Smooth muscle cell (in vitro differentiated cells): Measurements from ENCODE around the gene RGS5. TPM values are rescaled to one million over a fixed set of nuclear protein-coding genes. Genes with fewer than 3 reads are reported as not detected.

Experiments
- DNase-seq: peaks from one replicate; lab custom pipeline; 2025; ENCODE audit not compliant: unreplicated experiment; lab: John Stamatoyannopoulos, UW
- H2AFZ ChIP-seq: fragments of 200-600 bp; sonication (generic); 2 replicates; pipeline ENCODE4 v1.6.0; 2016; ENCODE audit warnings: antibody characterized with exemption, low read depth, mild to moderate bottlenecking
- H3F3A ChIP-seq: fragments of 200-600 bp; sonication (generic); 2 replicates; pipeline ENCODE4 v1.6.0; 2017; ENCODE audit warnings: antibody characterized with exemption, low read depth
- H3K27ac ChIP-seq: fragments of 200-600 bp; sonication (generic); 2 replicates; pipeline ENCODE4 v1.5.1; 2016; ENCODE audit warnings: low read depth, mild to moderate bottlenecking
- H3K27me3 ChIP-seq: fragments of 200-600 bp; sonication (generic); 2 replicates; pipeline ENCODE4 v1.6.1; 2016; ENCODE audit warnings: low read depth, mild to moderate bottlenecking
- H3K36me3 ChIP-seq: fragments of 200-600 bp; sonication (generic); 2 replicates; pipeline ENCODE4 v1.5.1; 2016; ENCODE audit warnings: low read depth
- H3K4me1 ChIP-seq: fragments of 200-600 bp; sonication (generic); 2 replicates; pipeline ENCODE4 v1.5.1; 2016; ENCODE audit warnings: low read depth
- H3K4me2 ChIP-seq: fragments of 200-600 bp; sonication (generic); 2 replicates; pipeline ENCODE4 v1.6.0; 2016; ENCODE audit warnings: mild to moderate bottlenecking
- H3K4me3 ChIP-seq: fragments of 200-600 bp; sonication (generic); 2 replicates; pipeline ENCODE4 v1.5.1; 2016; ENCODE audit warnings: mild to moderate bottlenecking
- H3K79me2 ChIP-seq: fragments of 200-600 bp; sonication (generic); 2 replicates; pipeline ENCODE4 v1.6.0; 2016; ENCODE audit warnings: low read depth, mild to moderate bottlenecking
- H3K9ac ChIP-seq: fragments of 200-600 bp; sonication (generic); 2 replicates; pipeline ENCODE4 v1.6.0; 2016; ENCODE audit warnings: low read depth
- H3K9me3 ChIP-seq: fragments of 200-600 bp; sonication (generic); replicated peaks from 2 replicates; pipeline ENCODE4 v1.5.1; 2016; ENCODE audit warnings: low read depth
- H4K20me1 ChIP-seq: fragments of 200-600 bp; sonication (generic); 2 replicates; pipeline ENCODE4 v1.6.0; 2016; ENCODE audit warnings: low read depth
- WGBS: methylation state at CpG from one replicate; pipeline ENCODE4 v1.1.7; 2016; ENCODE audit warnings: low lambda C conversion rate; 5-methylcytosine and 5-hydroxymethylcytosine counted together
- polyA plus RNA-seq: library from polyadenylated mRNA; unstranded; fragments of >200 nt; fragmentation: Nextera tagmentation; extraction: Ambion mirVana; gene quantifications from 2 replicates; pipeline ENCODE4 v1.2.1, GENCODE V29; 2016
- total RNA-seq: library from RNA; depleted of rRNA; stranded (reverse); fragments of >200 nt; gene quantifications from 2 replicates; pipeline ENCODE4 v1.2.3, GENCODE V29; 2014
- TF ChIP-seq, protein P1 (sequence below): fragments of 200-600 bp; sonication (generic); IDR thresholded peaks from 2 replicates; pipeline ENCODE4 v1.5.1; 2017; ENCODE audit warnings: borderline replicate concordance, mild to moderate bottlenecking, antibody characterized with exemption; ENCODE audit not compliant: insufficient read depth, poor library complexity, severe bottlenecking

RGS5 gene
- total and polyA plus RNA-seq, 2 experiments from 2014 or later = 1.9 to 49.1 TPM

- TF ChIP-seq, protein P1, sequence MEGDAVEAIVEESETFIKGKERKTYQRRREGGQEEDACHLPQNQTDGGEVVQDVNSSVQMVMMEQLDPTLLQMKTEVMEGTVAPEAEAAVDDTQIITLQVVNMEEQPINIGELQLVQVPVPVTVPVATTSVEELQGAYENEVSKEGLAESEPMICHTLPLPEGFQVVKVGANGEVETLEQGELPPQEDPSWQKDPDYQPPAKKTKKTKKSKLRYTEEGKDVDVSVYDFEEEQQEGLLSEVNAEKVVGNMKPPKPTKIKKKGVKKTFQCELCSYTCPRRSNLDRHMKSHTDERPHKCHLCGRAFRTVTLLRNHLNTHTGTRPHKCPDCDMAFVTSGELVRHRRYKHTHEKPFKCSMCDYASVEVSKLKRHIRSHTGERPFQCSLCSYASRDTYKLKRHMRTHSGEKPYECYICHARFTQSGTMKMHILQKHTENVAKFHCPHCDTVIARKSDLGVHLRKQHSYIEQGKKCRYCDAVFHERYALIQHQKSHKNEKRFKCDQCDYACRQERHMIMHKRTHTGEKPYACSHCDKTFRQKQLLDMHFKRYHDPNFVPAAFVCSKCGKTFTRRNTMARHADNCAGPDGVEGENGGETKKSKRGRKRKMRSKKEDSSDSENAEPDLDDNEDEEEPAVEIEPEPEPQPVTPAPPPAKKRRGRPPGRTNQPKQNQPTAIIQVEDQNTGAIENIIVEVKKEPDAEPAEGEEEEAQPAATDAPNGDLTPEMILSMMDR = no peak
- Histone ChIP-seq H3K4me3 (no peak overlapping the region), H4K20me1 (no peaks in the 10 kb centered on the region), H3K9me3 (no peaks in the 10 kb centered on the region), H3K36me3 (no peaks in the 10 kb centered on the region), H3K9ac (no peak overlapping the region), H2AFZ (no peak overlapping the region), H3K4me2 (no peak overlapping the region), H3K4me1 (no peaks in the 10 kb centered on the region), H3F3A (no peaks in the 10 kb centered on the region), H3K27ac (no peak overlapping the region), H3K27me3 (no peaks in the 10 kb centered on the region), H3K79me2 (no peaks in the 10 kb centered on the region)
- 95% methylated on average over 2 of the region's 2 CpGs for WGBS
- DNase-seq = no peak
Observed at GRCh38 chr1:163182330-163182949, 20.3 kb downstream of the RGS5 start.

DNA sequence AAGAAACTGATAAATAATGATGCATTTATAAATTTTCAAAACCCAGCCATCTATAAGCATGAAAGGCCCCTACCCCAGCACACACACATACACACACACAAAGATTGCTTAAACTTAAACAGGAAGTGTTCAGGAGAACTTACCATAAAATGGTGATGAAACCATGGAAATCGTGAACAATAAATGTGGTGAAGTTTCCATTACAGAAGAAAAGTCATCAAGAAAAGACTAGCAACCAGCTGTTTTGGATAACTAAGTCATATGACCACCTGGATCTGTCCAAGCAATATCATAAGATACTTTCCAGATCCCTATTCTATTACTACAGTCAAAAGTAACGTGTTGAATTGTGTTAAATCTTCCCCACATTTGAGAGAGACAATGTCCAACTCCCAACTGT, 24.1 kb downstream of the RGS5 start:
- Histone ChIP-seq H3K4me2 (no peak overlapping the region), H3K27me3 (no peaks in the 10 kb centered on the region), H3K4me3 (no peak overlapping the region), H4K20me1 (no peaks in the 10 kb centered on the region), H3K9ac (no peak overlapping the region), H2AFZ (no peak overlapping the region), H3K4me1 (no peaks in the 10 kb centered on the region), H3K27ac (no peak overlapping the region), H3K9me3 (no peaks in the 10 kb centered on the region), H3K36me3 (no peaks in the 10 kb centered on the region), H3K79me2 (no peaks in the 10 kb centered on the region), H3F3A (no peaks in the 10 kb centered on the region)
- no peak for DNase-seq
- 86% methylated on average over 2 of the region's 2 CpGs for WGBS
- TF ChIP-seq, protein P1 = no peak

DNA sequence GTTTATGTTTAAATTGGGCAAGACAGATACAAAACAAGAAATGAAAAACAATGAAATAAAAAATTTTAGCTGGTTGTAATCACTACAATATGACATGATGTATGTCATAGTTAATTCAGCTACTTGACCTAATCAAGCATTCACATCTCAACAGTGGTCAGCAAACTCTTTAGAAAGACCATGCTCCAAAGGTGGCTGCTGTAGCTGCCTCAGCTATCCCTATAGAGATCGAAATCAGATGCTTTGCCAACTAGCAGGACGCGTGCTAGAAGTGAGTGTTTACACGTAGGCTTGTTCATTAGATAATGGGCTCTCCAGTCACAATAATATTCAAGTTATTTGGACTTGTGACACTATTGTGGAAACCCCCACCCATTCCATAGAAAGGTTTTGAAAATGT, 25.9 kb downstream of the RGS5 start:
- TF ChIP-seq, protein P1 = no peak
- H3K79me2 ChIP-seq = no peaks in the 10 kb centered on the region
- DNase-seq = no peak
- 94% methylated on average over 4 of the region's 4 CpGs for WGBS
- no peaks in the 10 kb centered on the region for H3K9me3 ChIP-seq
- H4K20me1 ChIP-seq = no peaks in the 10 kb centered on the region
- H3K4me2 ChIP-seq = no peak overlapping the region
- H3F3A ChIP-seq = peaks cover 8% of the 10 kb centered on the region
- no peak overlapping the region for H3K9ac ChIP-seq
- H3K27me3 ChIP-seq = no peaks in the 10 kb centered on the region
- H3K27ac ChIP-seq = no peak overlapping the region
- no peak overlapping the region for H2AFZ ChIP-seq
- peaks cover 11% of the 10 kb centered on the region for H3K4me1 ChIP-seq
- no peaks in the 10 kb centered on the region for H3K36me3 ChIP-seq
- no peak overlapping the region for H3K4me3 ChIP-seq
